HG03521 (cell line): ENCODE results near the gene DENND2A.
"Not testable (repeated sequence)": the region's sequence is repeated elsewhere in the genome, so short reads cannot be mapped to it uniquely, and the experiment has no call there.

Experiments used
- ATAC-seq: cut with Tn5 transposase; IDR thresholded peaks from one replicate; pipeline ENCODE4 v1.9.1; 2021; ENCODE audit warnings: mild to moderate bottlenecking, moderate library complexity; ENCODE audit not compliant: unreplicated experiment

Gene DENND2A

GRCh38 chr7:140552240-140552679 lies 88.4 kb downstream of the DENND2A start:
- ATAC-seq = no peak

DNA sequence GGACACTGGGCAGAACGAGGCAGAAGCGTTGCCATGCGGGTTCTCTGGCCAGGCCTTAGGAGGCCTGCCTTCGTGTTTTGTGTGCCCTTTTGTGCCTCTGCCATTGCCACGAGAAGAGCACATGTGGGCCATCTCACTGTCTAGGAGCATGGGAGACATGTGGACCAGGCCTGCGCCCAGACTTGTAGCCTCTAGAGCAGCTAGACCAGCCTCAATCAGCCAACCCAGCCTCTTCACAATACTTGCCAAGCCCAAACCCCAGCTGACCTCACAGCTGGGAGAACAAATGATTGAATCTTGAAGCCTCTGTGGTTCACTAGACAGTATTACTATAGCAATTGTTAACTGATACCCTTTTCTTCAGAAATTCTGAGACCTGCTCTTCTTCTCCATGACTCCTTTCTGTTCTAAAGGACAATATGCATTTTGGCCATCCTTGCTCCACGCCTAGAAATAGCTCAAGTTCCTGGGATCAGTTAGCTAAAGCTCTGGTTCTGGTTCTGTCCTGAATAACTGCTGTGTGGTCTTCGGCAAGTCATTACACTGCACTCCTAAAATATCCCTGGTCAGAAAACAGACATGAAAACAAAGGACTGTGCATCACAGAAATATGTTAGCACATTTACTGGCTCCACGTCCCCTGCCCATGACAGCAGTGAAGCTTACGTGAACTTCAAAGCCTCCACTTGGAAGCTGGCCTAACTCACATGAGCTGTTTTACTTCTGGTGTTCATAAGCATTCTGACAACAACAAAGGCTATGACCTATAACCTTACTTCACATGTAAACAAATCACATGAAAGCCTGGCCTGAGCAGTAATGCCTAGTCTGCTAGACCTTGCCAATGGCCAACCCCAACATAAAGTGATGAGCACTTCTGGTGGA lies 89.0 kb downstream of the DENND2A start:
- ATAC-seq = no peak

DNA sequence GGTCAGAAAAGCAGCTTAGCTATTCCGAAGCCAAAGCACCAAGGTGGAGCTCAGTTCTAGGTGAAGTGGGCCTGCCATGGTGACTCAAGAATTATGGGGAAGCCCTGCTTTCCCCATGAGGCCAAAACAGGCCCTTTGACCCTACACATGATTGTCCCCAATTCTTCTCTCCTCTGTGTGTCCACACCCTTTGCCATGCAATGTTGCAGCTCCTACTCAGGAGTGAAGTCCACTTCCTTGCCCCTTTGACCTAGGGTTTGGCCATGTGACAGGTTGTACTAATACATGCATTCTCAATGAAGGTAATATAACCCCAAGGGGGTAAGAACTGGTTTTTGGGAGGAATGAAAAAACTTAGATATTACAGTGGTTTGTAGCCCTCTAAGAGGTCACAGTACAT lies 93.7 kb downstream of the DENND2A start:
- ATAC-seq = no peak

- no peak for ATAC-seq
Measured at GRCh38 chr7:140544388-140544826, 96.2 kb downstream of the DENND2A start.

DNA sequence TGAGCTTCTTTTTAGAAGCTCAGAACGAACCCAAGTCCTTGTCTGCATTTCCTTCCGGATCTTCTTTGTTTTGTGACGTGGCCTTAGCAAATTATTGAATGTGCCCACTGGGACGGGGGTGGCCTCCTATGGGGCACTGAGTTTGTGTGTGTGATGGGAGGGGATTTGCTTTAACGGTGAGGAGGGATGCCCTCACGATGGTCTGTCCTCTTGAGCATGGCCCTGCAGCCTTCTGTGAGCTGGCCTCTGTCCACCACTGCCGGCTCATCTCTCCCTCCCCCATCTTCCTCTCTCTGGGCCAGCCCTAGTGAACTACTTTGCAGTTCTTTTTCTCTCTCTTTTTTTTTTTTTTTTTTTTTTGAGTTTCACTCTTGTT lies 98.4 kb downstream of the DENND2A start:
- no peak for ATAC-seq

GRCh38 chr7:140541513-140542227 lies 98.9 kb downstream of the DENND2A start:
- ATAC-seq = no peak

DNA sequence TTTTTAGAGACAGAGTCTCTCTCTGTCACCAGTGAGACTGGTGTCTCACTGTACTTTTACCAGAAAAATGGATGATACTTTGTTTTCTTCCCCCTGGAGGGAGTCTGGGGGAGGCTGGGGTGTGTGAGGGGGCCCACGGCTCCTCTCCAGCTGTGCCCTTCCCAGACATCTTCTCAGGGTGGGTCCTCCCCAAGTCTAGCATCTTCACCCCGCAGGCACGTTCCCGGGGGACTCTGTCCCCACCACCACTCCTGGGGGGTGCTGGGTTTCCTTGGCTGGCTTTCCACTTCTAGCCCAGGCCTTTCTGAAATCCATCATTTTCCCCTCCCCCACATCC lies 99.5 kb downstream of the DENND2A start:
- no peak for ATAC-seq

- ATAC-seq = no peak
Measured at GRCh38 chr7:140540136-140540777, 100.4 kb downstream of the DENND2A start.

GRCh38 chr7:140539461-140539860 lies 101.2 kb downstream of the DENND2A start:
- no peak for ATAC-seq

GRCh38 chr7:140537750-140538482 lies 102.7 kb downstream of the DENND2A start:
- no peak for ATAC-seq

DNA sequence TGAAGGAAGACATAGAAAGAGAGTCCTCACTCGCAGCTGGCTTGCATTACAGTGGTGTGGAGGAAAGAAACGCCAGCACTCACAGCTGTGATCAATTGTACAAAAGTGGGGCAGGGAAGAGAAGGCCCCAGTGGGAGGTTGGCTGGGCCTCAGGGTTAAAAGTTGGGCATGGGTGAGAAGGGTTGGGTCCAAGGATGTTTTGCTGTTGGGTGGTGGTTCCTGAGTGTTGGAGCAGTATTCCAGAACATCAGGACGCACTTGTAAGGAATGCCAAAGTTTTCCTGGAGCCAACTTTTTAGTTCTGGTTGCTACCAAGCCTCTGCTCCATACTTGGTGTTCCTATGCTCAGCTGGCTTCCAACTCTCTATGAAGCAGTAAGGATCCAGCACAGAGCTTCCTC lies 105.9 kb downstream of the DENND2A start:
- no peak for ATAC-seq

DNA sequence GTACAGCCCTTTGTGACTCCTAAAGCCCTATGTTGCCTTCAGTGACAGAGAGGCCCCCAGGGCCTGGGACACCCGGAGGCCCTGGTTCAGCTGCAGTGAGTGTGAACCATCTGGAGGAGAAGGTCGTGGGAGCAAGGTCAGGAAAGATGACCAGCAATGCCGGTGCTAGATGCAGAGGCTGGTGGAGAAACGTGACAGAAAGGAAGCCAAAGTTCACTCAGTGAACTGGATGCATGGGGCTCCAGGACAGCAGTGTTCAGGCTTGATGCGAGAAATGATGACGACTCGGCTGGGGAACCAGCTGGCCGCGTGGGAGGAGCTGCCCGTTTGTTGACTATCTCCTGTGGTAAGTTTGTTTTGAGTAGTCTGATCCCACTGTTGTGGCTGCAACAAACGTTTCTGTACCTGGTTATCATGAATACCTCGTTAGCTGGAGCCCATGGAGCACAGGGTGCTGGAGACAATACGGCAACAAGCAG lies 107.2 kb downstream of the DENND2A start:
- no peak for ATAC-seq

DNA sequence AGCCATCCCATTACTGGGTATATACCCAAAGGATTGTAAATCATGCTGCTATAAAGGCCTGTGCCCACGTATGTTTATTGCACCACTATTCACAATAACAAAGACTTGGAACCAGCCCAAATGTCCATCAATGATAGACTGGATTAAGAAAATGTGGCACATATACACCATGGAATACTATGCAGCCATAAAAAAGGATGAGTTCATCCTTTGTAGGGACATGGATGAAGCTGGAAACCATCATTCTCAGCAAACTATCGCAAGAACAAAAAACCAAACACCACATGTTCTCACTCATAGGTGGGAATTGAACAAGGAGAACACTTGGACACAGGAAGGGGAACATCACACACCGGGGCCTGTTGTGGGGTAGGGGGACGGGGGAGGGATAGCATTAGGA lies 111.2 kb downstream of the DENND2A start:
- ATAC-seq = not testable (repeated sequence)

DNA sequence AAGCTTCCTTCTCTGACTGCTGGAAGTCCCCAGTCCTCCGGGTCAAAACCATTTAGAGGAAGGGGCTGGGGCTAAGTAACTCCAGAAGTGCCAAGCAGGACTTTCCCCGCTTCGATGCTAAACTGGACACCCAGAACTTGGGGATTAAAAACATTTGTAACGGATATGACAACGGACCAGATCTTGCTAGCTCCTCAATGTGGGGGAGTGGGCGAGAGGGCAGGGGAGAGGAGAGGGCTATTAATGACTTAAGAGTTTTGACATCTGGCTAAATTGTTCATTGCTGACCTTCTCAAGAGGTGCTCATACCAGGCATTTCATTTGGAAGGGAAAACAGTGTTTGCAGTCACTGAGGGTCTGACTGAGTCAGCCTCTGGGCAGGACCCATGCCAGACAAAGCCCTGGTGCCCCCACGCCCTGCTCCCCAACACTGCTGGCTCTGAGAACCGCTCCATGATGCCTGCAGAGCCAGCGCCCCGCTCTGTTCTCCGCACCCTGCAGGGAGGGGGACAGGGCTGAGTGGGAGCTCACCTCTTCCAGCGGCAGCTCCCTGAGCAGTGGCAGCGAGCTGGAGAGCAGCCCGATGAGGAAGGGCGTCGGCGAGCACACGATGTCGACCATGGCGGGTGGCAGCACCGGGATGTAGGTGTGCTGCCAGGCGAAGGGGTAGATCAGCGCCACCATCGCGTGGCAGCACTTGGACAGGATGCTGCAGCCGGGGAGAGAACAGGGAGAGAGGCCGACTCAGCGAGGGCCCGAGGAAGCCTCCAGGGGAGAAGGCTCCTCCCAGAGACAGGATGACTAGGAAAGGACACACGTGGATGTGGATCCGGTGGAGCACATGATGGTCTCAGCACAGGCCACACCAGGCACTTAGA lies 113.6 kb downstream of the DENND2A start:
- no peak for ATAC-seq

- no peak for ATAC-seq
Measured at GRCh38 chr7:140526214-140526613, 114.4 kb downstream of the DENND2A start.

DNA sequence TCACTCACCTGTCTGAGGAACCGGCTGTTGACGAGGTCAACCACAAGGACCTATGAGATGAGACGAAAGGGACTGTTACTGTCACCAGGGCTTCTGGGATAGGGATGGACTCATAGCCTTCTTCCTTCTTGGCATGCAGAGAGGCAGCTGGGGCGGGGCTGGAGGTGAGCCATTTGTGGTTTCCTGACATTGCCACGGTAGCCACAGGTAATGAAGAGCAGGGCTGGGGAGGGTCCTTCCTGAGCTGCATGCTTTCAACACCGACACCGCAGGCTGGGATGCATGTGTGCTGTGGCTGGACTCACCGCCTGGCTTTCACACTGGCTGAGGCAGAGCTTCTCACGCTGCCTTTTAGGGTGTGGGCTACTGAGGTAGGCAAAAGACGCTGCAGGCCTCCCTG lies 114.9 kb downstream of the DENND2A start:
- no peak for ATAC-seq

- ATAC-seq = no peak
Measured at GRCh38 chr7:140521421-140521820, 119.2 kb downstream of the DENND2A start.

GRCh38 chr7:140519007-140519399 lies 121.6 kb downstream of the DENND2A start:
- no peak for ATAC-seq

GRCh38 chr7:140518370-140519006 lies 122.1 kb downstream of the DENND2A start:
- no peak for ATAC-seq
